HepG2 (cell line): Measurements from ENCODE around the gene ARHGEF11. TPM values are rescaled to one million over a fixed set of nuclear protein-coding genes. Genes with fewer than 3 reads are reported as not detected.

Source experiments
- ATM ChIP-seq: fragments of 450-650 bp; IDR thresholded peaks from 2 replicates; pipeline ENCODE4 v1.7.1; 2017; ENCODE audit warnings: mild to moderate bottlenecking, borderline replicate concordance
- DNMT1 ChIP-seq: sonication (generic); formaldehyde crosslinking; IDR thresholded peaks from 2 replicates; pipeline ENCODE4 v1.5.1; 2020; ENCODE audit warnings: mild to moderate bottlenecking, missing genetic modification reagents
- FLYWCH1 ChIP-seq: sonication (generic); formaldehyde crosslinking; IDR thresholded peaks from 2 replicates; pipeline ENCODE4 v1.8.1; 2023; ENCODE audit warnings: mild to moderate bottlenecking, missing genetic modification reagents
- GLI4 ChIP-seq: sonication (generic); formaldehyde crosslinking; IDR thresholded peaks from 2 replicates; pipeline ENCODE4 v1.5.1; 2020; ENCODE audit warnings: missing genetic modification reagents, mild to moderate bottlenecking, moderate library complexity, borderline replicate concordance
- KLF13 ChIP-seq: sonication (generic); formaldehyde crosslinking; IDR thresholded peaks from 2 replicates; pipeline ENCODE4 v1.4.0; 2020; ENCODE audit warnings: mild to moderate bottlenecking, missing genetic modification reagents
- KLF16 ChIP-seq, 2 experiments: sonication (generic) in 1 of 2; formaldehyde crosslinking in 1 of 2; IDR thresholded peaks; 2 replicates each; pipeline versions ENCODE4 v1.6.1 to v1.8.0; 2016 to 2023; ENCODE audit warnings: missing genetic modification reagents in 2 of 2, missing compliant biosample characterization in 1 of 2
- KMT2B ChIP-seq: IDR thresholded peaks from 2 replicates; pipeline ENCODE4 v1.6.1; 2016; ENCODE audit warnings: missing genetic modification reagents, missing compliant biosample characterization
- LCORL ChIP-seq, 2 experiments: fragments of 450-650 bp in 1 of 2; sonication (generic) in 1 of 2; formaldehyde crosslinking in 1 of 2; IDR thresholded peaks; 2 replicates each; pipeline versions ENCODE4 v1.5.0 to v1.6.1; 2017 to 2020; ENCODE audit warnings: antibody characterized with exemption in 1 of 2, missing genetic modification reagents in 1 of 2
- MBNL3 ChIP-seq: fragments of 250-450 bp; sonication (Bioruptor Pico); conservative IDR thresholded peaks from 2 replicates; pipeline ENCODE4 v1.8.0; 2022; ENCODE audit warnings: mild to moderate bottlenecking, inconsistent platforms
- MLXIP ChIP-seq: sonication (generic); formaldehyde crosslinking; IDR thresholded peaks from 2 replicates; pipeline ENCODE4 v1.9.0; 2021; ENCODE audit warnings: missing genetic modification reagents, borderline replicate concordance
- RAD21 ChIP-seq: fragments of 450-650 bp; formaldehyde crosslinking; IDR thresholded peaks from 2 replicates; pipeline ENCODE4 v1.5.0; 2020; ENCODE audit warnings: mild to moderate bottlenecking
- STAG1 ChIP-seq: sonication (generic); formaldehyde crosslinking; IDR thresholded peaks from 2 replicates; pipeline ENCODE4 v1.4.0; 2020; ENCODE audit warnings: missing genetic modification reagents
- TSC22D2 ChIP-seq: sonication (generic); formaldehyde crosslinking; IDR thresholded peaks from 2 replicates; pipeline ENCODE4 v1.5.1; 2020; ENCODE audit warnings: missing genetic modification reagents, mild to moderate bottlenecking, borderline replicate concordance
- U2AF2 ChIP-seq: fragments of 200-400 bp; formaldehyde crosslinking; IDR thresholded peaks from 2 replicates; pipeline ENCODE4 v1.6.1; 2017; ENCODE audit warnings: low read depth, mild to moderate bottlenecking, low read length
- XRCC5 ChIP-seq: fragments of 200-400 bp; formaldehyde crosslinking; optimal IDR thresholded peaks from 2 replicates; pipeline ENCODE3; 2017; ENCODE audit warnings: mild to moderate bottlenecking, low read length
- ZMAT3 ChIP-seq: sonication (generic); formaldehyde crosslinking; conservative IDR thresholded peaks from 2 replicates; pipeline ENCODE4 v1.7.0; 2021; ENCODE audit warnings: missing genetic modification reagents
- ZNF205 ChIP-seq: IDR thresholded peaks from 2 replicates; pipeline ENCODE4 v1.6.1; 2018; ENCODE audit warnings: missing biosample characterization, missing genetic modification reagents
- ZNF253 ChIP-seq: sonication (generic); formaldehyde crosslinking; IDR thresholded peaks from 2 replicates; pipeline ENCODE4 v1.8.0; 2022; ENCODE audit warnings: mild to moderate bottlenecking, missing genetic modification reagents, borderline replicate concordance
- ZNF513 ChIP-seq: sonication (generic); formaldehyde crosslinking; conservative IDR thresholded peaks from 2 replicates; pipeline ENCODE4 v1.5.0; 2020; ENCODE audit warnings: missing genetic modification reagents
- ZNF629 ChIP-seq: sonication (generic); formaldehyde crosslinking; conservative IDR thresholded peaks from 2 replicates; pipeline ENCODE4 v1.5.0; 2020; ENCODE audit warnings: missing genetic modification reagents
- ZNF777 ChIP-seq: sonication (generic); formaldehyde crosslinking; IDR thresholded peaks from 2 replicates; pipeline ENCODE4 v1.4.0; 2020; ENCODE audit warnings: missing genetic modification reagents
- polyA plus RNA-seq, 8 experiments: library from polyadenylated mRNA; depleted of rRNA in 3 of 8; stranded (reverse) in 7 of 8; unstranded in 1 of 8; fragments of >200 nt; fragmentation: Illumina TruSeq in 4 of 8; extraction: Trizol in 4 of 8; gene quantifications; 2 replicates each; pipeline versions ENCODE4 v1.2.1 to v1.2.3, GENCODE V29; 2011 to 2016; ENCODE audit warnings: low read depth in 4 of 8, missing spikeins in 1 of 8, mixed read lengths in 1 of 8; ENCODE audit not compliant: insufficient read depth in 1 of 8
- total RNA-seq, 5 experiments: library from RNA; depleted of rRNA; stranded (reverse); fragments of >200 nt; fragmentation: Illumina TruSeq; extraction: Trizol; gene quantifications; 2 replicates each; pipeline ENCODE4 v1.2.3, GENCODE V29; 2016; ENCODE audit warnings: low read depth in 1 of 5
- TF ChIP-seq, protein P1 (sequence below): sonication (generic); formaldehyde crosslinking; IDR thresholded peaks from 2 replicates; pipeline ENCODE4 v1.4.0; 2020; ENCODE audit warnings: missing genetic modification reagents
- TF ChIP-seq, protein P2 (sequence below): sonication (generic); formaldehyde crosslinking; IDR thresholded peaks from 2 replicates; pipeline ENCODE4 v1.8.1; 2023; ENCODE audit warnings: mild to moderate bottlenecking, moderate library complexity, missing genetic modification reagents

The ARHGEF11 gene
- total and polyA plus RNA-seq, 2 of the 13 experiments (the other 11 are each of a cell fraction or from before 2014, with no cell fraction given), result 16.5 to 21.2 TPM

DNA sequence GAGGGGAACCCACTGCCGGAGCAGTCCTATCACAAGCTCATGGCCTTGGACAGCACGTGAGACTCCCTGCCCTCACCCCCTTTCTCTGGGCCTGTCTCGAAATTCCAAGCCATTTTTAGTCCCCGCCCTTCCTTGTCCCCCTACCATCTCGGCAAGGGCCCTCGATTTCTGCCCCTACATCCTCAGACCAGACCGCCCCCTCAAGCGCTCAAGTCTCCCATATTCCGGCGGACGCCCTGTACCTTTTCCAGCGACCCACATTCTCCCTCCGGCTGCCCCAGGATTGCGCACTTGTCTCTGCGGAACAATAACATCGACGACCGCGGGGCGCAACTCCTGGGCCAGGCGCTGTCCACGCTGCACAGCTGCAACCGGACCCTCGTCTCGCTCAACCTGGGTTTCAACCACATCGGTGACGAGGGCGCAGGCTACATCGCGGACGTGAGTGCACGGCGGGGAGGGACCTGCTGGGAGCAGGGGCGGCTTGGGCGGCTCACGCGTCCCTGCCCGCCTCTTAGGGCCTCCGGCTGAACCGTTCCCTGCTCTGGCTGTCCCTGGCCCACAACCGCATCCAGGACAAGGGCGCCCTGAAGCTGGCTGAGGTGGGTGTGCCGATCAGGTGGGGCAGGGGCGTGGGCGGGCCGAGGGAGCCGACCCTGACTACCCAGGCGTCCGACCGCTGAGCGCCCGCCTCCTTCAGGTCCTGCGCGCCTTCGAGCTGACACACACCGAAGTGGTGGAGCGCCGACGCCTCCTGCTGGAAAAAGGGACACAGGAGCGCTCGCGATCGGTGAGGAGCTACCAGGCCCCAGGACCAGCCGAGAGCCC, 118.1 kb downstream of the ARHGEF11 start (continued):
- no peak for TF ChIP-seq GLI4 (CRISPR knock-in tag)
- TF ChIP-seq RAD21 (CRISPR knock-in tag), result peak; percentile 82
- no peak; the same call in 1 of the 2 replicates for TF ChIP-seq ZMAT3 (CRISPR knock-in tag)
- TF ChIP-seq FLYWCH1, result no peak
- TF ChIP-seq ZNF513 (CRISPR knock-in tag), result no peak
- TF ChIP-seq, protein P1, sequence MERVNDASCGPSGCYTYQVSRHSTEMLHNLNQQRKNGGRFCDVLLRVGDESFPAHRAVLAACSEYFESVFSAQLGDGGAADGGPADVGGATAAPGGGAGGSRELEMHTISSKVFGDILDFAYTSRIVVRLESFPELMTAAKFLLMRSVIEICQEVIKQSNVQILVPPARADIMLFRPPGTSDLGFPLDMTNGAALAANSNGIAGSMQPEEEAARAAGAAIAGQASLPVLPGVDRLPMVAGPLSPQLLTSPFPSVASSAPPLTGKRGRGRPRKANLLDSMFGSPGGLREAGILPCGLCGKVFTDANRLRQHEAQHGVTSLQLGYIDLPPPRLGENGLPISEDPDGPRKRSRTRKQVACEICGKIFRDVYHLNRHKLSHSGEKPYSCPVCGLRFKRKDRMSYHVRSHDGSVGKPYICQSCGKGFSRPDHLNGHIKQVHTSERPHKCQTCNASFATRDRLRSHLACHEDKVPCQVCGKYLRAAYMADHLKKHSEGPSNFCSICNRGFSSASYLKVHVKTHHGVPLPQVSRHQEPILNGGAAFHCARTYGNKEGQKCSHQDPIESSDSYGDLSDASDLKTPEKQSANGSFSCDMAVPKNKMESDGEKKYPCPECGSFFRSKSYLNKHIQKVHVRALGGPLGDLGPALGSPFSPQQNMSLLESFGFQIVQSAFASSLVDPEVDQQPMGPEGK, result no peak; the same call in 1 of the 2 replicates
- TF ChIP-seq U2AF2, result no peak
- peak; percentile 91 for TF ChIP-seq ZNF777
- TF ChIP-seq, protein P2, sequence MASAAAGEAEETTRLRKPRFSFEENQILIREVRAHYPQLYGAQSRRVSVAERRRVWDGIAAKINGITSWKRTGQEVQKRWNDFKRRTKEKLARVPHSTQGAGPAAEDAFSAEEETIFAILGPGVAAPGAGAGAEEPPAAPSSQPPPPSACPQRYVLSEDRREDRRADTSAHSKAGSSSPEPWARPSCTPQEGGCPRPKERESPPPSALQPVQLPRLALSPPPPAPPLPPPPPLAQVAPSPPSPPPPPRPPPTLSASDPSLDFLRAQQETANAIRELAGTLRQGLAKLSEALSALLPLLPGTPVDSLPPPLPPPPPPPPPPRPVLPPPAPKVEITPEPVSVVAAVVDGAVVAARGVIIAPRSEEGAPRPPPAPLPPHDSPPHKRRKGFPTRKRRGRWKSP (CRISPR knock-in tag), result 0 out of 2 replicates have a peak, but pooled peaks have one; percentile 21
- TF ChIP-seq ZNF629, result no peak
- no peak for TF ChIP-seq MLXIP
- no peak for TF ChIP-seq LCORL (IDR thresholded peaks at IDR 0.05)
- no peak for TF ChIP-seq LCORL (CRISPR knock-in tag; IDR thresholded peaks at IDR 0.05)
- TF ChIP-seq TSC22D2, result no peak
- 0 out of 2 replicates have a peak, but pooled peaks have one; percentile 31 for TF ChIP-seq DNMT1 (CRISPR knock-in tag)
- no peak for TF ChIP-seq KMT2B (CRISPR knock-in tag)
- no peak for TF ChIP-seq ATM
- TF ChIP-seq MBNL3 (CRISPR knock-in tag), result no peak
- TF ChIP-seq ZNF253, result no peak
- TF ChIP-seq ZNF205, result peak; percentile 100
- peak; percentile 51 for TF ChIP-seq XRCC5
- TF ChIP-seq KLF16 (CRISPR knock-in tag; IDR thresholded peaks at IDR 0.05), result no peak
- TF ChIP-seq STAG1 (CRISPR knock-in tag), result peak; percentile 91
- 0 out of 2 replicates have a peak, but pooled peaks have one; percentile 40 for TF ChIP-seq KLF13 (CRISPR knock-in tag)
